IPS-18a (cell line): ENCODE measurements around the gene OPN1MW3.
"Not testable (repeated sequence)": the region's sequence is repeated elsewhere in the genome, so short reads cannot be mapped to it uniquely, and the experiment has no call there.

ENCODE experiments used
- H3K27ac ChIP-seq: one replicate; pipeline ENCODE4 v1.5.1; 2013; ENCODE audit warnings: low read length
- H3K27me3 ChIP-seq: one replicate; pipeline ENCODE4 v1.6.1; 2013; ENCODE audit warnings: mild to moderate bottlenecking, low read length; ENCODE audit not compliant: control insufficient read depth, insufficient read depth
- H3K36me3 ChIP-seq: one replicate; pipeline ENCODE4 v1.6.1; 2013; ENCODE audit warnings: low read depth, low read length; ENCODE audit not compliant: control insufficient read depth
- H3K4me1 ChIP-seq: one replicate; pipeline ENCODE4 v1.6.1; 2013; ENCODE audit warnings: low read depth, low read length; ENCODE audit not compliant: control insufficient read depth
- H3K4me3 ChIP-seq: one replicate; pipeline ENCODE4 v1.5.1; 2013; ENCODE audit warnings: low read length
- H3K9ac ChIP-seq: one replicate; pipeline ENCODE4 v1.6.1; 2013; ENCODE audit warnings: mild to moderate bottlenecking, low read length, moderate library complexity
- H3K9me3 ChIP-seq: one replicate; pipeline ENCODE4 v1.6.1; 2013; ENCODE audit warnings: low read depth, low read length; ENCODE audit not compliant: control insufficient read depth

Gene OPN1MW3

GRCh38 chrX:154257282-154257681 is at the start of gene OPN1MW3:
Gene OPN1MW3 (plus strand): TSS chrX:154257582. CDS start chrX:154257620, 38 bp downstream.
- H3K36me3 ChIP-seq, H3K9ac ChIP-seq, H3K4me3 ChIP-seq, H3K4me1 ChIP-seq, H3K9me3 ChIP-seq, H3K27me3 ChIP-seq, H3K27ac ChIP-seq: not testable (repeated sequence)

GRCh38 chrX:154209670-154210418 is 47.5 kb upstream of the OPN1MW3 start:
- not testable (repeated sequence) for H3K4me1 ChIP-seq, H3K36me3 ChIP-seq, H3K9me3 ChIP-seq, H3K27me3 ChIP-seq, H3K9ac ChIP-seq, H3K27ac ChIP-seq, H3K4me3 ChIP-seq

- not testable (repeated sequence) for H3K4me1 ChIP-seq, H3K27me3 ChIP-seq, H3K9me3 ChIP-seq
Observed at GRCh38 chrX:154211057-154211456, 46.3 kb upstream of the OPN1MW3 start.

GRCh38 chrX:154211499-154211898 is 45.9 kb upstream of the OPN1MW3 start:
- H3K9me3 ChIP-seq, H3K9ac ChIP-seq, H3K4me3 ChIP-seq, H3K27me3 ChIP-seq, H3K36me3 ChIP-seq, H3K4me1 ChIP-seq, H3K27ac ChIP-seq: not testable (repeated sequence)

More at GRCh38 chrX:154211057-154211456, 46.3 kb upstream of the OPN1MW3 start:
- H3K27ac ChIP-seq, H3K4me3 ChIP-seq, H3K36me3 ChIP-seq, H3K9ac ChIP-seq: not testable (repeated sequence)

GRCh38 chrX:154219456-154219855 is 37.9 kb upstream of the OPN1MW3 start, which contains the start of gene OPN1MW2:
Gene OPN1MW2 (plus strand): TSS chrX:154219756. CDS start chrX:154219816, 60 bp downstream.
- not testable (repeated sequence) for H3K9ac ChIP-seq, H3K27me3 ChIP-seq, H3K36me3 ChIP-seq, H3K4me3 ChIP-seq, H3K4me1 ChIP-seq, H3K9me3 ChIP-seq, H3K27ac ChIP-seq

- H3K27me3 ChIP-seq, result not testable (repeated sequence)
Observed at GRCh38 chrX:154225292-154225691, 32.1 kb upstream of the OPN1MW3 start.

GRCh38 chrX:154226706-154227105 is 30.7 kb upstream of the OPN1MW3 start:
- H3K9me3 ChIP-seq, H3K4me3 ChIP-seq, H3K36me3 ChIP-seq, H3K27ac ChIP-seq, H3K27me3 ChIP-seq, H3K9ac ChIP-seq, H3K4me1 ChIP-seq: not testable (repeated sequence)

More at GRCh38 chrX:154225292-154225691, 32.1 kb upstream of the OPN1MW3 start:
- not testable (repeated sequence) for H3K27ac ChIP-seq, H3K9ac ChIP-seq, H3K36me3 ChIP-seq, H3K9me3 ChIP-seq, H3K4me1 ChIP-seq, H3K4me3 ChIP-seq

- not testable (repeated sequence) for H3K27ac ChIP-seq, H3K27me3 ChIP-seq, H3K9me3 ChIP-seq, H3K9ac ChIP-seq, H3K36me3 ChIP-seq, H3K4me1 ChIP-seq, H3K4me3 ChIP-seq
Observed at GRCh38 chrX:154231443-154231842, 25.9 kb upstream of the OPN1MW3 start.

- not testable (repeated sequence) for H3K27me3 ChIP-seq, H3K9ac ChIP-seq, H3K36me3 ChIP-seq, H3K9me3 ChIP-seq, H3K4me3 ChIP-seq, H3K27ac ChIP-seq, H3K4me1 ChIP-seq
Observed at GRCh38 chrX:154233620-154234019, 23.8 kb upstream of the OPN1MW3 start.

- not testable (repeated sequence) for H3K4me3 ChIP-seq, H3K27me3 ChIP-seq, H3K9ac ChIP-seq, H3K4me1 ChIP-seq, H3K9me3 ChIP-seq, H3K27ac ChIP-seq, H3K36me3 ChIP-seq
Observed at GRCh38 chrX:154238939-154239559, 18.3 kb upstream of the OPN1MW3 start.

GRCh38 chrX:154239982-154240503 is 17.3 kb upstream of the OPN1MW3 start:
- not testable (repeated sequence) for H3K4me3 ChIP-seq, H3K4me1 ChIP-seq, H3K9ac ChIP-seq, H3K9me3 ChIP-seq, H3K27ac ChIP-seq, H3K27me3 ChIP-seq, H3K36me3 ChIP-seq
